ENCODE results near the gene CHRNA4.

Gene CHRNA4

GRCh38 chr20:63360850-63361518 is at the start of gene CHRNA4:
Gene CHRNA4 (minus strand): TSS chr20:63361349. CDS start chr20:63361165, 184 bp downstream.
- Histone ChIP-seq H3K27me3 (ENCODE audit: control insufficient read depth in 1 of 2, insufficient read depth in 2 of 2, low read length in 2 of 2) (peaks cover 0 to 47% of the 10 kb centered on the region in 2 donors), H3K9ac (ENCODE audit: low read length) (no peak within 1 kb of the TSS), H3K4me1 (ENCODE audit: insufficient read depth, low read length) (no peaks in the 10 kb centered on the region), H3K9me3 (ENCODE audit: low read length) (no peaks in the 10 kb centered on the region), H3K36me3 (ENCODE audit: insufficient read depth, low read length) (no peaks in the 10 kb centered on the region), H3K4me3 (ENCODE audit: low read depth in 1 of 2, low read length in 2 of 2) (no peak within 1 kb of the TSS), H3K27ac (ENCODE audit: low read depth, low read length) (no peak within 1 kb of the TSS)

DNA sequence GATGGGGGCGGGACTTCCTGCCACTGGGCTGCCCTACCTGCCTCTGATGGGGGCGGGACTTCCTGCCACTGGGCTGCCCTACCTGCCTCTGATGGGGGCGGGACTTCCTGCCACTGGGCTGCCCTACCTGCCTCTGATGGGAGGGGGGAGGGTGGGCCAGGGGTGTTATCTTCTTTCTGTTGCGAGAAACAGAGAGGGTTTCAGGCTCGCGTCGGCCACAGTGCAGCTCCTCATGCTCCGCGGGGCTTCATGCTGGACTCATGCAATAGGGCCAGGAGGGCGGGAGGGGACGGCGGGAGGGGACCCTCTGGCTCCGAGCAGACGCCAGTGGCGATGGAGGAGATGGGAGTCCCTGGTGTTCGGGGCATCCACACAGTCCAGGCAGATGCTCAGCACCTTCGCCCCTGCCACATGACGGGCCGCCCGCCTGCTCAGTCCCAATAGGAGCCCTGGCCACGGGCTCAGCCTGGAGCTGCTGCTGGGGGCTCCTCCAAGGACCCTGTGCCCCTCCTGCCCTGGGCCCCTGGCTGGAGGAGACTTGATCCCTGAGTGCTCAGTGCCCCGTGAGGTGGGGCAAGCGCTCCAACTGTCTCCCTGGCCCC is 48.8 kb upstream of the CHRNA4 start:
- no peak overlapping the region for H3K4me3 ChIP-seq (ENCODE audit: low read depth in 1 of 2, low read length in 2 of 2)
- no peaks in the 10 kb centered on the region for H3K4me1 ChIP-seq (ENCODE audit: insufficient read depth, low read length)
- H3K27ac ChIP-seq (ENCODE audit: low read depth, low read length): no peak overlapping the region
- no peaks in the 10 kb centered on the region for H3K36me3 ChIP-seq (ENCODE audit: insufficient read depth, low read length)
- H3K9me3 ChIP-seq (ENCODE audit: low read length): no peaks in the 10 kb centered on the region
- H3K27me3 ChIP-seq (ENCODE audit: control insufficient read depth in 1 of 2, insufficient read depth in 2 of 2, low read length in 2 of 2): peaks cover 0 to 18% of the 10 kb centered on the region in 2 donors
- no peak overlapping the region for H3K9ac ChIP-seq (ENCODE audit: low read length)

DNA sequence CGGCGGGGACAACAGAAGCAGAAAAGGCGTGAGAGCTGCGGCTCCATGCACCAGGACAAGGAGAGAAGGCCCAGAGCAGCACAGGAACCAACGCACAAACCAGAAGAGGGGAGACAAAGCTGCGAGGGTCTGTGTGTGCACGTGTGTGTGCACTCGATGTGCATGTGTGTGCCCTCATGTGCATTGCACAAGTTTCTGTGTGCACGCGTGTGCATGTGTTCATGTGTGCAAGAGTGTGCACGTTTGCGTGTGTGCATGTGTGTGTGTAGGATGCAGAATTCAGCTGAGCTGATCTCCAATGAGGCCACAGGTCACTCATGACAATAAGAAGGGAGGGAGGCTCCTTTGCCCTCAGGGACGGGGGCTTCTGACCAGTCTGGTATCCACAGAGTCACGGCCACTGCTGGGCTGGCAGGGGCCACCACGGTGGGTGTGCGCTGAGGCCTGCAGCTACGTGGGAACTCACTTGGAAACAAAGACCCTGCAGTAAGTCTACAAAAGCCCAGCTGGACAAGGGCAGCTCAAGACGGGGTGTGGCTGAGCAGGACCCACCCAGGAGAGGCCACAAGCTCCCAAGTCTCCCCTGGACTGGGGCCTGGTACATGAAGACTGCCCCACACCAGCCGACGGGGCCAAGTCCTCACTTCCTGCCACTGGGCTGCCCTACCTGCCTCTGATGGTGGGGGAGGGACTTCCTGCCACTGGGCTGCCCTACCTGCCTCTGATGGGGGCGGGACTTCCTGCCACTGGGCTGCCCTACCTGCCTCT is 48.1 kb upstream of the CHRNA4 start:
- Histone ChIP-seq H3K9ac (ENCODE audit: low read length) (no peak overlapping the region), H3K4me3 (ENCODE audit: low read depth in 1 of 2, low read length in 2 of 2) (no peak overlapping the region), H3K4me1 (ENCODE audit: insufficient read depth, low read length) (no peaks in the 10 kb centered on the region), H3K27me3 (ENCODE audit: control insufficient read depth in 1 of 2, insufficient read depth in 2 of 2, low read length in 2 of 2) (peaks cover 0 to 19% of the 10 kb centered on the region in 2 donors), H3K36me3 (ENCODE audit: insufficient read depth, low read length) (no peaks in the 10 kb centered on the region), H3K27ac (ENCODE audit: low read depth, low read length) (no peak overlapping the region), H3K9me3 (ENCODE audit: low read length) (no peaks in the 10 kb centered on the region)

- Histone ChIP-seq H3K9me3 (ENCODE audit: low read length) (no peaks in the 10 kb centered on the region), H3K4me3 (ENCODE audit: low read depth in 1 of 2, low read length in 2 of 2) (no peak overlapping the region), H3K27ac (ENCODE audit: low read depth, low read length) (no peak overlapping the region), H3K27me3 (ENCODE audit: control insufficient read depth in 1 of 2, insufficient read depth in 2 of 2, low read length in 2 of 2) (peaks cover 0 to 24% of the 10 kb centered on the region in 2 donors), H3K36me3 (ENCODE audit: insufficient read depth, low read length) (no peaks in the 10 kb centered on the region), H3K4me1 (ENCODE audit: insufficient read depth, low read length) (no peaks in the 10 kb centered on the region), H3K9ac (ENCODE audit: low read length) (no peak overlapping the region)
Observed at GRCh38 chr20:63408684-63409046, 47.5 kb upstream of the CHRNA4 start.

- no peaks in the 10 kb centered on the region for H3K4me1 ChIP-seq (ENCODE audit: insufficient read depth, low read length)
- no peak overlapping the region for H3K4me3 ChIP-seq (ENCODE audit: low read depth in 1 of 2, low read length in 2 of 2)
- no peaks in the 10 kb centered on the region for H3K36me3 ChIP-seq (ENCODE audit: insufficient read depth, low read length)
- no peak overlapping the region for H3K27ac ChIP-seq (ENCODE audit: low read depth, low read length)
- peaks cover 0 to 25% of the 10 kb centered on the region in 2 donors for H3K27me3 ChIP-seq (ENCODE audit: control insufficient read depth in 1 of 2, insufficient read depth in 2 of 2, low read length in 2 of 2)
- no peaks in the 10 kb centered on the region for H3K9me3 ChIP-seq (ENCODE audit: low read length)
- no peak overlapping the region for H3K9ac ChIP-seq (ENCODE audit: low read length)
Observed at GRCh38 chr20:63407928-63408683, 47.0 kb upstream of the CHRNA4 start.

GRCh38 chr20:63406617-63407245 is 45.6 kb upstream of the CHRNA4 start:
- no peak overlapping the region for H3K4me3 ChIP-seq (ENCODE audit: low read depth in 1 of 2, low read length in 2 of 2)
- peaks cover 0 to 22% of the 10 kb centered on the region in 2 donors for H3K27me3 ChIP-seq (ENCODE audit: control insufficient read depth in 1 of 2, insufficient read depth in 2 of 2, low read length in 2 of 2)
- no peaks in the 10 kb centered on the region for H3K4me1 ChIP-seq (ENCODE audit: insufficient read depth, low read length)
- no peak overlapping the region for H3K9ac ChIP-seq (ENCODE audit: low read length)
- no peak overlapping the region for H3K27ac ChIP-seq (ENCODE audit: low read depth, low read length)
- no peaks in the 10 kb centered on the region for H3K36me3 ChIP-seq (ENCODE audit: insufficient read depth, low read length)
- no peaks in the 10 kb centered on the region for H3K9me3 ChIP-seq (ENCODE audit: low read length)

- H3K27me3 ChIP-seq (ENCODE audit: control insufficient read depth in 1 of 2, insufficient read depth in 2 of 2, low read length in 2 of 2): peaks cover 0 to 18% of the 10 kb centered on the region in 2 donors
Observed at GRCh38 chr20:63406011-63406410, 44.9 kb upstream of the CHRNA4 start.

GRCh38 chr20:63405102-63405730 is 44.1 kb upstream of the CHRNA4 start:
- Histone ChIP-seq H3K27me3 (ENCODE audit: control insufficient read depth in 1 of 2, insufficient read depth in 2 of 2, low read length in 2 of 2) (peaks cover 0 to 14% of the 10 kb centered on the region in 2 donors), H3K36me3 (ENCODE audit: insufficient read depth, low read length) (no peaks in the 10 kb centered on the region), H3K27ac (ENCODE audit: low read depth, low read length) (no peak overlapping the region)

More at GRCh38 chr20:63406011-63406410, 44.9 kb upstream of the CHRNA4 start:
- H3K4me1 ChIP-seq (ENCODE audit: insufficient read depth, low read length): no peaks in the 10 kb centered on the region
- no peaks in the 10 kb centered on the region for H3K36me3 ChIP-seq (ENCODE audit: insufficient read depth, low read length)
- no peak overlapping the region for H3K9ac ChIP-seq (ENCODE audit: low read length)
- H3K9me3 ChIP-seq (ENCODE audit: low read length): no peaks in the 10 kb centered on the region
- no peak overlapping the region for H3K4me3 ChIP-seq (ENCODE audit: low read depth in 1 of 2, low read length in 2 of 2)
- no peak overlapping the region for H3K27ac ChIP-seq (ENCODE audit: low read depth, low read length)

DNA sequence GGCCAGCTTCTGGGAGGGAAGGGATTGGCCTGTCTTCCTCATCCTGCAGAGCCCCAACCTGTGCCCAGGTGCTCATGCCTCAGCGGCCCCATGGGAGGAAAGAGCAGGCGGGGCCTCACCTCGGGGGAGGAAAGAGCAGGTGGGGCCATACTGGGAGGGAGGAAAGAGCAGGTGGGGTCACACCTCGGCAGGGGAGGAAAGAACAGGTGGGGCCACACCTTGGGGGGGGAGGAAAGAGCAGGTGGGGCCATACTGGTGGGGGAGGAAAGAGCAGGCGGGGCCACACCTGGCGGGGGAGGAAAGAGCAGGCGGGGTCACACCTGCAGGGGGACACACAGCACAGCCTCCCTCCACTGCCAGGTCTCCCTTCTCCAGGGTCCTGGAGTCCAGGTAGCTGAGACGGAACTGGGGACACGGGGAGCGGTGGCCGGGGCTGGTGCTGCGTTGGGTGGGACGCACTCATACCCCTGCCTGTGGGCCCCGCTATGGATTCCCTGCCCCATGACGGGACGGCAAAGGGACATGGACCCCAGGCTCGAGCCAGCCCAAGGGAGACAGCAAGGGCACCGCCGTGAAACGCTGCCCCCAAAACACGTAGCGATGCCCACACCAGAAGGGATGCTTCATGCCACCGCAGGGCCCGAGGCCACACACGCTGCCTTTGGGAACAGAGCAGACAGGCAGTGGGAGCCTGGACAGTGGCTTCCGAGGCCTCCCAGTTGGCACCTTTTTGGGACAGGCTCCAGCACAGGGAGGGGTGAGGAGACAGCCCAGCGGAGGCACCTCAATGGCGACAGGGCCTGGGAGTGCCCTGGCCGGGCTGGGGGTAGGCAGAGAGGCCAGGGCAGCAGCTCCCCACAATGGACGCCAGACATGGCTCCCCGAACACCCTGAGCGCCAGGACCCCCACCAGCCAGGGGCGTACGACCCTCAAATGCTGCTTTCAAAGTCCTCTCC is 43.3 kb upstream of the CHRNA4 start:
- Histone ChIP-seq H3K36me3 (ENCODE audit: insufficient read depth, low read length) (no peaks in the 10 kb centered on the region), H3K9me3 (ENCODE audit: low read length) (no peaks in the 10 kb centered on the region), H3K4me1 (ENCODE audit: insufficient read depth, low read length) (no peaks in the 10 kb centered on the region), H3K4me3 (ENCODE audit: low read depth in 1 of 2, low read length in 2 of 2) (no peak overlapping the region), H3K27ac (ENCODE audit: low read depth, low read length) (no peak overlapping the region), H3K9ac (ENCODE audit: low read length) (no peak overlapping the region), H3K27me3 (ENCODE audit: control insufficient read depth in 1 of 2, insufficient read depth in 2 of 2, low read length in 2 of 2) (peaks cover 0 to 9% of the 10 kb centered on the region in 2 donors)

More at GRCh38 chr20:63405102-63405730, 44.1 kb upstream of the CHRNA4 start:
- no peaks in the 10 kb centered on the region for H3K4me1 ChIP-seq (ENCODE audit: insufficient read depth, low read length)
- no peak overlapping the region for H3K4me3 ChIP-seq (ENCODE audit: low read depth in 1 of 2, low read length in 2 of 2)
- H3K9me3 ChIP-seq (ENCODE audit: low read length): no peaks in the 10 kb centered on the region
- no peak overlapping the region for H3K9ac ChIP-seq (ENCODE audit: low read length)
